WTC11 (cell line): ENCODE data around the gene ZNF503.

Experiments used
- CTCF ChIP-seq: fragments of 200-600 bp; IDR thresholded peaks from 2 replicates; pipeline ENCODE4 v1.8.0; 2022; ENCODE audit warnings: antibody characterized with exemption
- JUN ChIP-seq: sonication (generic); formaldehyde crosslinking; IDR thresholded peaks from 2 replicates; pipeline ENCODE4 v1.8.0; 2023; ENCODE audit warnings: mild to moderate bottlenecking, missing genetic modification reagents
- SP1 ChIP-seq: sonication (generic); formaldehyde crosslinking; conservative IDR thresholded peaks from 2 replicates; pipeline ENCODE4 v1.8.1; 2022; ENCODE audit warnings: missing genetic modification reagents
- ZNF121 ChIP-seq: sonication (generic); formaldehyde crosslinking; IDR thresholded peaks from 2 replicates; pipeline ENCODE4 v1.8.0; 2023; ENCODE audit warnings: missing genetic modification reagents
- ZNF671 ChIP-seq: fragments of 250-450 bp; sonication (Bioruptor Pico); IDR thresholded peaks from 2 replicates; pipeline ENCODE4 v1.8.0; 2021; ENCODE audit warnings: mild to moderate bottlenecking

- TF ChIP-seq ZNF671 (CRISPR knock-in tag) (no peak), CTCF (no peak), JUN (CRISPR knock-in tag) (no peak), SP1 (CRISPR knock-in tag) (no peak), ZNF121 (no peak)
Measured at GRCh38 chr10:75396631-75397495, 4.7 kb downstream of the ZNF503 start.
